IPS-11a (cell line): Measurements from ENCODE around the gene OSM.

Source experiments
- H3K4me3 ChIP-seq: one replicate; pipeline ENCODE4 v1.5.1; 2013; ENCODE audit warnings: low read depth, low read length, control low read depth

Gene OSM

GRCh38 chr22:30265131-30265720 is 1.4 kb downstream of the OSM start:
- H3K4me3 ChIP-seq = no peak overlapping the region

- H3K4me3 ChIP-seq = no peak overlapping the region
Observed at GRCh38 chr22:30263883-30264282, 2.8 kb downstream of the OSM start.

GRCh38 chr22:30262917-30263741 is 3.5 kb downstream of the OSM start:
- H3K4me3 ChIP-seq = no peak overlapping the region

GRCh38 chr22:30262112-30262511 is 4.5 kb downstream of the OSM start:
- H3K4me3 ChIP-seq = no peak overlapping the region

GRCh38 chr22:30261134-30261533 is 5.5 kb downstream of the OSM start:
- no peak overlapping the region for H3K4me3 ChIP-seq

GRCh38 chr22:30260682-30261081 is 6.0 kb downstream of the OSM start:
- no peak overlapping the region for H3K4me3 ChIP-seq

GRCh38 chr22:30260276-30260675 is 6.4 kb downstream of the OSM start:
- no peak overlapping the region for H3K4me3 ChIP-seq

- H3K4me3 ChIP-seq = no peak overlapping the region
Observed at GRCh38 chr22:30254314-30254713, 12.3 kb downstream of the OSM start.

- H3K4me3 ChIP-seq = no peak overlapping the region
Observed at GRCh38 chr22:30253205-30253852, 13.3 kb downstream of the OSM start.

- no peak overlapping the region for H3K4me3 ChIP-seq
Observed at GRCh38 chr22:30252411-30253204, 14.0 kb downstream of the OSM start.

- H3K4me3 ChIP-seq = no peak overlapping the region
Observed at GRCh38 chr22:30251711-30252110, 14.9 kb downstream of the OSM start.

GRCh38 chr22:30250661-30251267 is 15.9 kb downstream of the OSM start:
- no peak overlapping the region for H3K4me3 ChIP-seq

- no peak overlapping the region for H3K4me3 ChIP-seq
Observed at GRCh38 chr22:30250039-30250565, 16.5 kb downstream of the OSM start.

- H3K4me3 ChIP-seq = no peak overlapping the region
Observed at GRCh38 chr22:30249049-30250038, 17.3 kb downstream of the OSM start.

GRCh38 chr22:30248484-30248883 is 18.2 kb downstream of the OSM start:
- no peak overlapping the region for H3K4me3 ChIP-seq

GRCh38 chr22:30247974-30248373 is 18.7 kb downstream of the OSM start:
- H3K4me3 ChIP-seq = no peak overlapping the region

- no peak overlapping the region for H3K4me3 ChIP-seq
Observed at GRCh38 chr22:30247561-30247960, 19.1 kb downstream of the OSM start.

- peak overlapping the region; percentile 63 for H3K4me3 ChIP-seq
Observed at GRCh38 chr22:30246814-30247376, 19.8 kb downstream of the OSM start.
